Measurements from ENCODE around the gene PATJ. TPM values are rescaled to one million over a fixed set of nuclear protein-coding genes. Genes with fewer than 3 reads are reported as not detected.
A peak's percentile ranks its signal among the peaks of the same experiment; 100 is the strongest.
"Not testable (repeated sequence)": the region's sequence is repeated elsewhere in the genome, so short reads cannot be mapped to it uniquely, and the experiment has no call there.

Gene PATJ
- total RNA-seq, 2 donors from 2014 or later = 74.3 to 81.7 TPM

DNA sequence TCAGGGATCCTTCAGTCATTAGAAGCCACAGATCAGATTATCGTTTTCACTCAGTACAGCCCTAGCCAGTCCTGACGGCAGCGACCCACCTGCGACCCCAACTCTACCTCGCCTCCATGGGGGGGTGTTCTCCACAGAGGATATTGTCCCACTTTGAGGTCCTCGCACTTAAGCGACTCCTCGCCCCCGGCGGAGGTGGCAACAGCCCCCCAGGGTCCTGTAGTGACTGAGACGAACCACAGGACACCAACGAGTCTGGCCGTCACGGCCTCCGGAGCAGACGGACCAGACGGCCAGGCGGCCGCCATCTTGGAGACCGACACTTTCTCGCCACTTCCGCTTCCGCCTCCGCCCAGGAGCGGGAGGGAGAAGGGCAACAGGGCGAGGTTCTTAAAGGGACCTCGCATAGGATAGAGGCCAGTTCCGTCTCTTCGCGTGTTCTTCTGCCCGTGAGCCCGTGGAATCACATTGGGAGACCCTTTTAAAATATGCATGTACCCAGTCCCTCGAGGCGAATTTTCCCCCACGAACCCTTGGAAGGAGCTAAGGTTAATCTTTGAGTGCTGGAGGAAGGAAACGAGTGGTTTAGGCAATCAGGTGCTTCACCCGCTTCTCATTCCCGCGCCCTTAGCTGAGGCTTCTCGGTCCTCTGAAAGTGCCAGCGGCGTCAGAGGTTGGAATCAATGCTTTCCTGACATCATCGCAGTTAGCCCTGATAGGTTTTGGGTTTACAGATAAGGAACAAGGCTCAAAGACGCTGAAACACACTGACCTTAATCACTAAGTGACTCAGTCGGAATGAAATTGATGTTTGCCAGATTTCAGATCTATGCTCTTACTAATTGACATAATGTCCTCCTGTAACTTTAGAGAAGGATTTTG lies 17.2 kb upstream of the PATJ start, which contains the start of gene TM2D1:
Gene TM2D1 (minus strand): TSS at position 329 of the 882 bp plus-strand sequence. CDS start 21 bp downstream, at position 308.
- TF ChIP-seq, protein P1, sequence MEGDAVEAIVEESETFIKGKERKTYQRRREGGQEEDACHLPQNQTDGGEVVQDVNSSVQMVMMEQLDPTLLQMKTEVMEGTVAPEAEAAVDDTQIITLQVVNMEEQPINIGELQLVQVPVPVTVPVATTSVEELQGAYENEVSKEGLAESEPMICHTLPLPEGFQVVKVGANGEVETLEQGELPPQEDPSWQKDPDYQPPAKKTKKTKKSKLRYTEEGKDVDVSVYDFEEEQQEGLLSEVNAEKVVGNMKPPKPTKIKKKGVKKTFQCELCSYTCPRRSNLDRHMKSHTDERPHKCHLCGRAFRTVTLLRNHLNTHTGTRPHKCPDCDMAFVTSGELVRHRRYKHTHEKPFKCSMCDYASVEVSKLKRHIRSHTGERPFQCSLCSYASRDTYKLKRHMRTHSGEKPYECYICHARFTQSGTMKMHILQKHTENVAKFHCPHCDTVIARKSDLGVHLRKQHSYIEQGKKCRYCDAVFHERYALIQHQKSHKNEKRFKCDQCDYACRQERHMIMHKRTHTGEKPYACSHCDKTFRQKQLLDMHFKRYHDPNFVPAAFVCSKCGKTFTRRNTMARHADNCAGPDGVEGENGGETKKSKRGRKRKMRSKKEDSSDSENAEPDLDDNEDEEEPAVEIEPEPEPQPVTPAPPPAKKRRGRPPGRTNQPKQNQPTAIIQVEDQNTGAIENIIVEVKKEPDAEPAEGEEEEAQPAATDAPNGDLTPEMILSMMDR (conservative IDR thresholded peaks at IDR 0.05) = no peak
- Histone ChIP-seq H3K9ac (ENCODE audit: extremely low read depth, low read length, poor library complexity, severe bottlenecking) (peak within 1 kb of the TSS; percentile 94), H3K36me3 (ENCODE audit: control insufficient read depth, insufficient read depth, low read length) (peaks cover 16% of the 10 kb centered on the region), H3K27ac (ENCODE audit: low read depth, low read length) (peak within 1 kb of the TSS; percentile 81), H3K4me3 (ENCODE audit: low read length) (peak within 1 kb of the TSS; percentile 99), H3K4me1 (ENCODE audit: control insufficient read depth, insufficient read depth, low read length) (no peaks in the 10 kb centered on the region), H3K27me3 (ENCODE audit: control insufficient read depth, insufficient read depth, low read length, poor library complexity, severe bottlenecking) (no peaks in the 10 kb centered on the region), H3K9me3 (ENCODE audit: control insufficient read depth, low read length) (no peaks in the 10 kb centered on the region)
- Mint-ChIP-seq H3K27ac (peak within 1 kb of the TSS; percentile 100), H3K4me1 (peaks cover 4% of the 10 kb centered on the region), H3K27me3 (ENCODE audit: insufficient read depth) (no peaks in the 10 kb centered on the region), H3K4me3 (peak within 1 kb of the TSS; percentile 99), H3K9me3 (no peaks in the 10 kb centered on the region), H3K36me3 (ENCODE audit: low read depth) (peaks cover 6% of the 10 kb centered on the region)
- DNase-seq = peak; percentile 96
- WGBS, 2 experiments (ENCODE audit: insufficient coverage in 1 of 2, insufficient read length in 1 of 2) = 0 to 1% methylated on average over 27 to 45 of the region's 45 CpGs

- Mint-ChIP-seq H3K4me3 (no peak overlapping the region), H3K4me1 (peaks cover 4% of the 10 kb centered on the region)
- H3K9me3 ChIP-seq (ENCODE audit: control insufficient read depth, low read length) = no peaks in the 10 kb centered on the region
These were observed 14.7 kb upstream of the PATJ start for GRCh38 chr1:61727544-61727943.

GRCh38 chr1:61730679-61731078 lies 11.6 kb upstream of the PATJ start:
- H3K4me1 Mint-ChIP-seq; H3K36me3 Mint-ChIP-seq (ENCODE audit: low read depth); H3K9me3 ChIP-seq (ENCODE audit: control insufficient read depth, low read length); DNase-seq; H3K27ac Mint-ChIP-seq; H3K36me3 ChIP-seq (ENCODE audit: control insufficient read depth, insufficient read depth, low read length); H3K27me3 ChIP-seq (ENCODE audit: control insufficient read depth, insufficient read depth, low read length, poor library complexity, severe bottlenecking); H3K9me3 Mint-ChIP-seq; H3K27me3 Mint-ChIP-seq (ENCODE audit: insufficient read depth); H3K27ac ChIP-seq (ENCODE audit: low read depth, low read length); H3K4me3 ChIP-seq (ENCODE audit: low read length); H3K4me1 ChIP-seq (ENCODE audit: control insufficient read depth, insufficient read depth, low read length); H3K4me3 Mint-ChIP-seq; H3K9ac ChIP-seq (ENCODE audit: extremely low read depth, low read length, poor library complexity, severe bottlenecking): not testable (repeated sequence)
- whole genome bisulfite sequencing, 2 experiments (ENCODE audit: insufficient coverage in 1 of 2, insufficient read length in 1 of 2) = 0% methylated on average over 1 of the region's 1 CpG; no CpG with 5 or more reads in 1 of the 2 experiments

More at GRCh38 chr1:61727544-61727943, 14.7 kb upstream of the PATJ start:
- Mint-ChIP-seq H3K27me3 (ENCODE audit: insufficient read depth) (no peaks in the 10 kb centered on the region), H3K9me3 (no peaks in the 10 kb centered on the region), H3K27ac (no peak overlapping the region), H3K36me3 (ENCODE audit: low read depth) (peaks cover 2% of the 10 kb centered on the region)
- Histone ChIP-seq H3K36me3 (ENCODE audit: control insufficient read depth, insufficient read depth, low read length) (peaks cover 8% of the 10 kb centered on the region), H3K9ac (ENCODE audit: extremely low read depth, low read length, poor library complexity, severe bottlenecking) (no peak overlapping the region), H3K4me1 (ENCODE audit: control insufficient read depth, insufficient read depth, low read length) (no peaks in the 10 kb centered on the region), H3K27ac (ENCODE audit: low read depth, low read length) (no peak overlapping the region), H3K4me3 (ENCODE audit: low read length) (no peak overlapping the region), H3K27me3 (ENCODE audit: control insufficient read depth, insufficient read depth, low read length, poor library complexity, severe bottlenecking) (no peaks in the 10 kb centered on the region)
- TF ChIP-seq, protein P1 (conservative IDR thresholded peaks at IDR 0.05) = no peak
- WGBS, 2 experiments (ENCODE audit: insufficient coverage in 1 of 2, insufficient read length in 1 of 2) = 81% methylated on average over 2 of the region's 3 CpGs; no CpG with 5 or more reads in 1 of the 2 experiments
- no peak for DNase-seq

Data from endodermal cell (in vitro differentiated cells).